Transverse colon (tissue), 3 donors: Measurements from ENCODE around the gene ATP1B1.

Experiments used
- POLR2A ChIP-seq: fragments of 450-650 bp; IDR thresholded peaks from one replicate; pipeline ENCODE4 v1.6.1; 2016; ENCODE audit warnings: antibody characterized with exemption, mild to moderate bottlenecking, moderate library complexity
- POLR2AphosphoS5 ChIP-seq, 3 donors: sonication (generic); formaldehyde crosslinking; IDR thresholded peaks; one replicate each; pipeline ENCODE4 v1.6.1; 2016; ENCODE audit warnings: antibody characterized with exemption in 3 of 3

DNA sequence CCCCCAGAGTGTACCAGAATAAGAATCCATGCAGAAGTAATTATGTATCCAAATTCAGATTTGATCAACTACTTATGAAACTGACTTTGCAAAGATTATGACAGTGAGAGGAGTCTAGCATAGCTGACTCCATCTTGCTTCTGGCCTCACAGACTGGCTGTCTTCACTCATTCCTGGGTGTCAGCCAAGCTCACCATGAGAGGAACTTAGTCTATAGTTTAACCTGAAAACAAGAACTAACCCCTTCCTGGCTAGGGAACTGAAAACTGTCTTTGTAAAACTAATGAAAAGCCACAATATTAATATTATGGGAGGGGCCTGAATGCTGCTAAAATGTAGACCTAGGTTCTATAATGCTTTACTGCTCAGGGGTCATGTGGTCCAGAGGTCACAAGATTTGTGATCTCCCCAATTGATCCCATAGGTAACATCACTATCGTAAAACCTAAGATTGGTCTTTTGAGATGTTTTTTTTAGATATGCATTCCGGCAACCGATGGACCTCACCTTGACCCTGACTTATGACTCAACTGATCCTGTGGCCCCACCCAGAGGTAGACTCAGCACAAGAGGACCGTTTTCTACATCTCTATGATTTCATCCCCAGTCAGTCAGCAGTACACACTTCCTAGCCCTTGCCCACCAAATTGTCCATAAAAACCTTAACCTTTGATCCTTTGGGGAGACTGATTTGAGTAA is 55.2 kb downstream of the ATP1B1 start:
- TF ChIP-seq POLR2A, result no peak
- no peak for TF ChIP-seq POLR2AphosphoS5 (IDR thresholded peaks at IDR 0.05)
